IPS-20b (cell line): ENCODE results near the gene MANBA.

Source experiments
- H3K27ac ChIP-seq: one replicate; pipeline ENCODE4 v1.5.1; 2013; ENCODE audit warnings: low read length
- H3K27me3 ChIP-seq: 2 replicates; pipeline ENCODE4 v1.6.1; 2013; ENCODE audit warnings: mild to moderate bottlenecking, low read length, inconsistent platforms; ENCODE audit not compliant: insufficient read depth
- H3K36me3 ChIP-seq: 2 replicates; pipeline ENCODE4 v1.6.1; 2013; ENCODE audit warnings: low read depth, mild to moderate bottlenecking, inconsistent platforms, low read length, moderate library complexity; ENCODE audit not compliant: insufficient read depth
- H3K4me1 ChIP-seq: 2 replicates; pipeline ENCODE4 v1.6.1; 2013; ENCODE audit warnings: mild to moderate bottlenecking, control low read depth, inconsistent platforms, low read length, moderate library complexity; ENCODE audit not compliant: insufficient read depth
- H3K4me3 ChIP-seq: 2 replicates; pipeline ENCODE4 v1.5.1; 2013; ENCODE audit warnings: mild to moderate bottlenecking, low read length, inconsistent platforms
- H3K9ac ChIP-seq: 2 replicates; pipeline ENCODE4 v1.6.1; 2013; ENCODE audit warnings: low read depth, mild to moderate bottlenecking, inconsistent platforms, low read length, moderate library complexity
- H3K9me3 ChIP-seq: 2 replicates; pipeline ENCODE4 v1.6.1; 2013; ENCODE audit warnings: mild to moderate bottlenecking, low read depth, low read length, inconsistent platforms; ENCODE audit not compliant: insufficient read depth

MANBA gene

DNA sequence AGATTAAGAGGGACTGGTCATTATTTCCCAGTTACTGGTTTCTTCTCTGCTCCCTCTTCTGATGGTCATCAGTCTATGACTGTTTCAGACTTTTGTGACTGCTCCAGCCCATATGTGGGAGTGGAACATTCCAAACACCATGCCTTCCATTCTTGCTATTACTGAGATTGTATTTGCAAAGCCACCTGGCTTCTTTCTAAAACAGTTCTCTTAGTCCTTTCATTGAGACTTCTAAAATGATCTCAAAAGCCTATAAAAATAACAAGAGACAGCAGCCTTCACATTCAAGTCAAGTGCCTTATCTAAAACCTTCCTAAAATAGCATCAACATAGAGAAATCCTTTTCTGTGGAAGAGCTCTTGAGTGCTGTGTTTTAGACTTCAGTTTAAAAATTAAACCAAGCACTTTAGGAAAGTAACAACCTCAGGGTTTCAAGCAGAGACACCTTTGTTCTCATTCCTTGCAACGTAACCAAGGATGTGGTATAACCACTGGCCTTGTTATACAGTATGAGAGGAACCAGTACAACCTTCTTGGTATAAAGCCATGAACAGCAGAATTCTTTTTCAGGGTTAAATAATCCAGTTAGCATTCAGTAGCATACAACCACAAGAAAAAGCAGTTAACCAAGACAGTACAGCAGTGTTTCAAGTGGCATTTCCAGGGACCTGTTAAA, 162.5 kb downstream of the MANBA start:
- Histone ChIP-seq H3K27me3 (no peaks in the 10 kb centered on the region), H3K36me3 (peaks cover 6% of the 10 kb centered on the region; the same call in 1 of the 2 replicates), H3K9me3 (no peaks in the 10 kb centered on the region), H3K27ac (no peak overlapping the region), H3K4me1 (no peaks in the 10 kb centered on the region), H3K4me3 (no peak overlapping the region), H3K9ac (no peak overlapping the region)

DNA sequence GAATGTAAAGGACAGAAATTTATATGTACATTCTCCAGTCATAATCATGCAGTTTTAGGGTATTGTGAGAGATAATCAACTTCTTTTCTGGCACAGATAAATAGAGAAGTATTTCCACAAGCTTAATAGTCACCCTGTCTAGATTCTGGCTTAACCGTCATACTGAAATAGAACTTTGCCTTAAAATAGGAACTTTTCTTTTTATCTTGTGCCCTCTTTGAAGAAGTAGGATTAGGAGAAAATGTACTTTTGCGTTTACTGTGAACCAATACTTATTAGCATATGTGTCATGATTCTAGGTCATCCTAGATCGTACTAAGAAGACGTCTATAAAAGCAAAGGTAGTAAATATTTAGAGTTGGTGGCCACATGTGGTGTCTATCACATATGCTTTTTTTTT, 164.2 kb downstream of the MANBA start:
- Histone ChIP-seq H3K27me3 (no peaks in the 10 kb centered on the region), H3K9me3 (peaks cover under 1% of the 10 kb centered on the region; the same call in 1 of the 2 replicates), H3K4me1 (no peaks in the 10 kb centered on the region), H3K27ac (no peak overlapping the region), H3K4me3 (no peak overlapping the region), H3K9ac (no peak overlapping the region), H3K36me3 (peaks cover 6% of the 10 kb centered on the region; the same call in 1 of the 2 replicates)

DNA sequence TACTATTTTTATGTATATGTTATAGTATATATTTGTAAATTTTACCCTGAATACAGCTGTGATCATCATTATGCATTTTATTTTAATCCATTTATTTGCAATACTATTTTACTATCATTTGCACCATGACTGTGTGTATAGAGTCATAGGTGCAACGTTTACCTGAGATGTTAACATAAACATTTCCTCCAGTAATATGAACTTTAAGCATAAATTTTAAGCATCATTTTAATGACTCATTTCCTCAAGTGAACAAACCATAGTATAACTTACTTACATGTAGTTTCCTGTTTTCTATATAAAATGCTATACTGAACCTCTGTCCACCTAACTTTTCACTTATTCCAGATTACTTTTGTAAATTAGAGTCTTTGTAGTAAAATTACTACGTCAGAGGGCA, 166.8 kb downstream of the MANBA start:
- Histone ChIP-seq H3K9ac (no peak overlapping the region), H3K9me3 (peaks cover 5% of the 10 kb centered on the region; the same call in 1 of the 2 replicates), H3K4me3 (no peak overlapping the region), H3K27ac (no peak overlapping the region), H3K4me1 (no peaks in the 10 kb centered on the region), H3K27me3 (no peaks in the 10 kb centered on the region), H3K36me3 (peaks cover 6% of the 10 kb centered on the region; the same call in 1 of the 2 replicates)

DNA sequence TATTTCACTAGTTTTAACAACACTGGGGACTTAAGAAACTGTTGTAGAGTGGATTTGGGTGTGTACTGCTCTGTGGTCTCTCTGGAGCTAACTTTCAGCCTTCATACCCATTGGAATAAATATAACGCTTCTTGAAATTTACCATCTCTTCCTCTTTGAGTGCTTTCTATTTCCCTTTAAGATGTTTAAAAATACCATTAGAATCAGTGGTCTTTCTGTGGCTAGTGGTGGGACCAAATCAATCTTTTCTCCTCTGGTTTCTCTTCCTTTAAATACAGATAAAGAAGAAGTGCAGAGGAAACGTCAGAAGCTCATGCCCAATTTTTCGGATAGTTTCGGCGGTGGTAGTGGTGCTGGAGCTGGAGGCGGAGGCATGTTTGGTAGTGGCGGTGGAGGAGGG, 167.6 kb downstream of the MANBA start:
- no peak overlapping the region for H3K4me3 ChIP-seq
- peaks cover 5% of the 10 kb centered on the region; the same call in 1 of the 2 replicates for H3K9me3 ChIP-seq
- H3K36me3 ChIP-seq, result peaks cover 6% of the 10 kb centered on the region; the same call in 1 of the 2 replicates
- H3K4me1 ChIP-seq, result no peaks in the 10 kb centered on the region
- H3K9ac ChIP-seq, result no peak overlapping the region
- no peak overlapping the region for H3K27ac ChIP-seq
- H3K27me3 ChIP-seq, result no peaks in the 10 kb centered on the region

DNA sequence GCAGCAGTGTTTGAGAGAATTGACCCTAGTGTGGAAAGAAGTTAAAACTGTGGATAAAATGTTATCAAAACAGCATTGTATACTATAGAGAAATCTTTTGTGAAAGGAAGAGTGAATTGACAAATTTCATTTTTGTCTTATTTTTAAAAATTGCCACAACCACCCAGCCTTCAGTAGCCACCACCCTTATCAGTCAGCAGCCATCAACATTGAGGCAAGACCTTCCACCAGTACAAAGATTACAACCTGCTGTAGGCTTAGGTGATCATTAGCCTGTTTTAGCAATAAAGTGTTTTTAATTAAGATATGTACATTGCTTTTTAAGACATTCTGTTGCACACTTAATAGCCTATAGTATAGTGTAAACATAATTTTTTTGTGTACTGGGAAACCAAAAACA, 168.5 kb downstream of the MANBA start:
- peaks cover 6% of the 10 kb centered on the region; the same call in 1 of the 2 replicates for H3K36me3 ChIP-seq

DNA sequence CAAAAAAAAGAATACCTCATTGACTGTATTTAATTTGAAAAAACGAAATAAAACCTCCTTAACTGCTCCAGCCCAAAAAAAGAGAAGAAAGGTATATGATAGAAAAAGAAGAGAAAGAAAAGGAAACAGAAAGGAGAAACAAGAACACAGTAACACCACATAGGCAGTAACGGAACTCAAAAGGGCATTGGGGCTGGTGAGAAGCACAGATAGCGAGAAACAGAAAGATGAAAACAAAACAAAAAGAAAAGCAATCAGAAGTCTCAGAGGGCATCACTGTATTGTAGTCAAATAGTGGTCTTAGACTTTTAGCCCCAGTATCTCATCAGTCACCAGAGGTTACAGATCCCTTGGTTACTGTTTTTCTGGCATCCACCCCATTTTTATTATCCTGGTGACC, 171.0 kb downstream of the MANBA start:
- Histone ChIP-seq H3K27ac (no peak overlapping the region), H3K9ac (no peak overlapping the region), H3K36me3 (no peaks in the 10 kb centered on the region), H3K9me3 (peaks cover 5% of the 10 kb centered on the region; the same call in 1 of the 2 replicates), H3K4me1 (no peaks in the 10 kb centered on the region), H3K4me3 (no peak overlapping the region), H3K27me3 (no peaks in the 10 kb centered on the region)

More for the DNA sequence above, 168.5 kb downstream of the MANBA start:
- Histone ChIP-seq H3K4me1 (no peaks in the 10 kb centered on the region), H3K27ac (no peak overlapping the region), H3K9ac (no peak overlapping the region), H3K4me3 (no peak overlapping the region), H3K9me3 (peaks cover 5% of the 10 kb centered on the region; the same call in 1 of the 2 replicates), H3K27me3 (no peaks in the 10 kb centered on the region)

DNA sequence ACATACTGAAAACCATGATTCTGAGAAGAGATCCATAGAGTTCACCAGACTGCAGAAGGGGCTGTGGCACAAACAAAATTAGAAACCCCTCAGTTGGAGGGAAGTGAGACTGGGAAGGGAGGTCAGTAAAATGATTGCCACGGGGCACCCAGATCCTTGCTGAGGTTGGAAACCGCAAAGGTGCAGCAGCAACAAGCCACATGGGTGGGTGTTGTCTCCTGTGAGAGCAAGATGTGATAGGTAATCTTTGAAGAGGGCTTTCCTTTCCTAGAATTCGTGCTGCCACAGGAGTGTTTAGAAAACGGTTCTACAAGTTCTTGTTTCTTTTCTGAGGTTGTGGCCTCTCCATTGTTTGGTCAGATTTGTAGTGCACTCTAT, 174.1 kb downstream of the MANBA start:
- Histone ChIP-seq H3K36me3 (no peaks in the 10 kb centered on the region), H3K4me1 (no peaks in the 10 kb centered on the region), H3K27me3 (no peaks in the 10 kb centered on the region), H3K4me3 (no peak overlapping the region), H3K9ac (no peak overlapping the region), H3K27ac (no peak overlapping the region), H3K9me3 (peaks cover 5% of the 10 kb centered on the region; the same call in 1 of the 2 replicates)

DNA sequence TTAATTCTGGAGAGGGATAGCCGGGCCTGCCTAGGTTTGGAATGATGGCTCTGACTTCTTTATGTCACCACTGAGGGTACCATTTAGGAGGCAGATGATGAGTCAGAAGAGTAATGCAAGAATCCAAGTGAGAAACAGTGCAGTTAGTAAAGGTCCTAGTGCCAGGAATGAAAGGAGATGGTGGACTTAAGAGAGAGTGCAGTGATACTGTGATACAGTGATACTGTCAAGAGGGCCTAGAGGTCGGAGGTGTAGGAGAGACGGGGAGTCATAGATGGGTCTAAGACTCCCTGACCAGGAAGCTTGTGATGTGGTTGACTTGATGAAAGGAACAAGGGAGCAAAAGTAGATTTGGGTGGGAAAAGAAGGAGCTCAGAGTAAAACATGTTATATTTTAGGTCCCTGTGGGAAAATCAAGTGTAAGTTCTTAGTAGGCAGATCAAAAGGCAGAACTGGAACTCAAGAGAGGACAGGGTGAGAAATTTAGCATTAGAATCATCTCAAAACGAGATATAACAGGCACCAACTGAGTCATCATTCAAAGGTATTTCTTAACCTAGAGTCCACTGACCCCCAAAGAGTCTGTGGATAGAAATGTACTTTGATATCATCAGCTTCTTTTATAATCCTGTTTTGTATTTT, 174.6 kb downstream of the MANBA start:
- no peak overlapping the region for H3K9ac ChIP-seq
- 0 out of 2 replicates have a peak, but pooled peaks cover under 1% of the 10 kb centered on the region for H3K9me3 ChIP-seq
- no peak overlapping the region for H3K4me3 ChIP-seq
- H3K27ac ChIP-seq, result no peak overlapping the region
- H3K4me1 ChIP-seq, result no peaks in the 10 kb centered on the region
- no peaks in the 10 kb centered on the region for H3K36me3 ChIP-seq
- H3K27me3 ChIP-seq, result no peaks in the 10 kb centered on the region

DNA sequence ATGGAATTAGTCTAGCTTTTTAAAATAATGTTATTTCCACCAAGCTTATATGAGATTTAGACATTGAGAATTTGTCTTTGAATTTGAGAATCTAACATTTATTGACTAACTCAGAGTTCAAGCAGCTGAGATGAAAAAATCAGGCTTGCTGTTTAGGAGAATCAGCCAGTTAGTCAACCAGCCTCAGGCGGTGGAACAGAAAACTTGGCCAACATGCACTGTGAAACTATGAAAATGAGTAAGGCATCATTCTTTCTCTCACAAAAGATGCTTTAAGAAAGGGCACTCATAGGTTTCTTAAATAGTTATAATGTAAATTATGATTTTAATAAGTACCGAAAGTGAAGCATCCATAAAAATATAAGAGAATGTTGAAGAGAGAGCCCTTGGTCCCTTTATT, 175.4 kb downstream of the MANBA start:
- Histone ChIP-seq H3K27ac (no peak overlapping the region), H3K4me1 (no peaks in the 10 kb centered on the region), H3K36me3 (no peaks in the 10 kb centered on the region), H3K27me3 (no peaks in the 10 kb centered on the region), H3K4me3 (no peak overlapping the region), H3K9me3 (no peaks in the 10 kb centered on the region), H3K9ac (no peak overlapping the region)

DNA sequence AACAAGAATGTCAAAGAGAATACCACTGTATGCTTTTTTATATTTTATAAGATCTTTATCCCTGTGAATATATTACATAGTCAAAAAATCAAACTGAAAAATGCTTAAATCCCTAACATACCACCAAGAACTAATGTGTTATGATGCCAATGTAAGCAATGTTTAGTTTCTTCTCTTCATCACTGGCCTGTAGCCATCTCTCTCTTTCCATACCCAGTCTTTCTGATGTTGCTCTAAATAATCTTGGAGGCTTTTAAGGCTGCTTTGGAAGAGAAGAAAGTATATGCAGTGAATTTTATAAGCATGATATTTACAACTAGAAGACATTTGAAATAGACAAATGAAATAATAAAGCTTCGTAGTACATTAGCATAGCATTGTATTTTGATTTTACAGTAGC, 176.7 kb downstream of the MANBA start:
- no peaks in the 10 kb centered on the region for H3K36me3 ChIP-seq

More for the DNA sequence above, 176.7 kb downstream of the MANBA start:
- no peaks in the 10 kb centered on the region for H3K4me1 ChIP-seq
- no peaks in the 10 kb centered on the region for H3K27me3 ChIP-seq
- no peaks in the 10 kb centered on the region for H3K9me3 ChIP-seq
- H3K9ac ChIP-seq, result no peak overlapping the region
- no peak overlapping the region for H3K27ac ChIP-seq
- no peak overlapping the region for H3K4me3 ChIP-seq
